SH-SY5Y (cell line): Measurements from ENCODE around the gene LSAMP.

Source experiments
- GATA2 ChIP-seq: IDR thresholded peaks from 2 replicates; pipeline ENCODE4 v1.6.1; 2011; ENCODE audit warnings: mild to moderate bottlenecking, low read depth, low read length
- GATA3 ChIP-seq: IDR thresholded peaks from 2 replicates; pipeline ENCODE4 v1.6.1; 2011; ENCODE audit warnings: low read depth, mild to moderate bottlenecking, low read length, moderate library complexity

GRCh38 chr3:116164039-116164438 is 281.2 kb downstream of the LSAMP start:
- TF ChIP-seq GATA2 (no peak), GATA3 (no peak)
